ENCODE results near the gene IQCM.

DNA sequence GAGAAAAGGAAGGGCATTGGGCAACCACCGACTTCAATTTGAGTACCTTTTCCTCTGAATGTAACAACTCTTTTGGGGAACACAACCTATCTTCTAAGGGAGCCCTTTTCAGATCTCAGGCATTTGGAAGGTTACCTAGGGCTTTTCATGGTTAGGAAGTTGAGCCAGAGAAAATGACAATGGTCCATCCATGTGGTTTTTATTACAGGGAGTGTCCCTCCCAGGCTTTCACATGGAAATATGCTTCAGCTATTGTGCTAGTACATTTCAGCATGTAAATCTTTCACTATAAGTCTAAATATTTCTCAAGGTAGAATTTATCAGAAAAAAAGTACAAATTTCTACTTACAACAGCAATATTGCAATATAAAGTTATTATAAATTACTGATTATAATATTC, 259.8 kb downstream of the IQCM start:
- no peak for TF ChIP-seq CTCF (IDR thresholded peaks at IDR 0.05)
- TF ChIP-seq SIN3A (IDR thresholded peaks at IDR 0.05; ENCODE audit: borderline replicate concordance, insufficient read depth, low read depth, low read length) = no peak
- TF ChIP-seq TCF7L2 (IDR thresholded peaks at IDR 0.05; ENCODE audit: low read depth, low read length) = no peak
- no peak for TF ChIP-seq REST (IDR thresholded peaks at IDR 0.05; ENCODE audit: insufficient read depth in 1 of 2, low read depth in 2 of 2, low read length in 1 of 2)
